GM18867 (cell line): ENCODE data around the gene ZFAND2B.

Experiments used
- ATAC-seq: cut with Tn5 transposase; IDR thresholded peaks from one replicate; pipeline ENCODE4 v1.9.1; 2021; ENCODE audit warnings: mild to moderate bottlenecking, moderate library complexity; ENCODE audit not compliant: unreplicated experiment

Gene ZFAND2B

GRCh38 chr2:219220652-219221402, 14.2 kb downstream of the ZFAND2B start:
- no peak for ATAC-seq

GRCh38 chr2:219221957-219222518, 15.5 kb downstream of the ZFAND2B start:
- ATAC-seq: no peak

GRCh38 chr2:219223831-219224610, 17.4 kb downstream of the ZFAND2B start:
- no peak for ATAC-seq

- no peak for ATAC-seq
These were observed 18.8 kb downstream of the ZFAND2B start for GRCh38 chr2:219225350-219225749.

GRCh38 chr2:219228041-219228910, 21.7 kb downstream of the ZFAND2B start:
- ATAC-seq: no peak

- no peak for ATAC-seq
These were observed 22.3 kb downstream of the ZFAND2B start for GRCh38 chr2:219228911-219229304.

GRCh38 chr2:219229305-219230058, 22.9 kb downstream of the ZFAND2B start, which contains the start of the genes ANKZF1 and ATG9A:
ANKZF1 (plus strand) TSS chr2:219229806; CDS start chr2:219230258, 452 bp downstream.
ATG9A (minus strand) TSS chr2:219229636; CDS start chr2:219228024, 1,612 bp downstream.
- ATAC-seq: peak; percentile 95

GRCh38 chr2:219230059-219230540, 23.5 kb downstream of the ZFAND2B start:
- ATAC-seq: no peak

GRCh38 chr2:219234331-219234730, 27.7 kb downstream of the ZFAND2B start:
- no peak for ATAC-seq

- no peak for ATAC-seq
These were observed 36.7 kb downstream of the ZFAND2B start for GRCh38 chr2:219243291-219243761.

- ATAC-seq: no peak
These were observed 38.2 kb downstream of the ZFAND2B start for GRCh38 chr2:219244789-219245147.

- ATAC-seq: peak; percentile 81
These were observed 38.7 kb downstream of the ZFAND2B start, which contains the start of the genes GLB1L and STK16 for GRCh38 chr2:219245148-219245898. GLB1L (minus strand) TSS chr2:219245444; CDS start chr2:219243573, 1,871 bp downstream. STK16 (plus strand) TSS chr2:219245479; CDS start chr2:219246000, 521 bp downstream.

- ATAC-seq: no peak
These were observed 39.3 kb downstream of the ZFAND2B start for GRCh38 chr2:219245899-219246230.

GRCh38 chr2:219246559-219246958, 40.0 kb downstream of the ZFAND2B start:
- no peak for ATAC-seq

- ATAC-seq: no peak
These were observed 41.4 kb downstream of the ZFAND2B start for GRCh38 chr2:219247678-219248642.

GRCh38 chr2:219248845-219249202, 42.2 kb downstream of the ZFAND2B start:
- ATAC-seq: no peak

GRCh38 chr2:219249203-219249980, 42.8 kb downstream of the ZFAND2B start:
- peak; percentile 35 for ATAC-seq
